Measurements from ENCODE around the gene SLC6A13.

GRCh38 chr12:295132-295531, 32.5 kb upstream of the SLC6A13 start:
- TF ChIP-seq POLR2AphosphoS2 (conservative IDR thresholded peaks at IDR 0.05; ENCODE audit: low read length) (no peak), CHD2 (IDR thresholded peaks at IDR 0.05; ENCODE audit: low read length, partially characterized antibody) (no peak), CEBPB (IDR thresholded peaks at IDR 0.05) (no peak), KDM1A (IDR thresholded peaks at IDR 0.05; ENCODE audit: low read depth) (no peak), CTCF (IDR thresholded peaks at IDR 0.05) (no peak), EP300 (IDR thresholded peaks at IDR 0.05) (no peak), POLR2A (IDR thresholded peaks at IDR 0.05; ENCODE audit: low read length) (no peak), MYC (IDR thresholded peaks at IDR 0.05; ENCODE audit: borderline replicate concordance, low read length) (no peak), JUNB (IDR thresholded peaks at IDR 0.05) (no peak), RAD21 (conservative IDR thresholded peaks at IDR 0.05 in 1 of 2, IDR thresholded peaks at IDR 0.05 in 1 of 2) (no peak), E2F6 (IDR thresholded peaks at IDR 0.05; ENCODE audit: borderline replicate concordance, low read depth) (no peak), SREBF2 (IDR thresholded peaks at IDR 0.05) (no peak)
- TF ChIP-seq, protein P1, sequence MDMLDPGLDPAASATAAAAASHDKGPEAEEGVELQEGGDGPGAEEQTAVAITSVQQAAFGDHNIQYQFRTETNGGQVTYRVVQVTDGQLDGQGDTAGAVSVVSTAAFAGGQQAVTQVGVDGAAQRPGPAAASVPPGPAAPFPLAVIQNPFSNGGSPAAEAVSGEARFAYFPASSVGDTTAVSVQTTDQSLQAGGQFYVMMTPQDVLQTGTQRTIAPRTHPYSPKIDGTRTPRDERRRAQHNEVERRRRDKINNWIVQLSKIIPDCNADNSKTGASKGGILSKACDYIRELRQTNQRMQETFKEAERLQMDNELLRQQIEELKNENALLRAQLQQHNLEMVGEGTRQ (IDR thresholded peaks at IDR 0.05) = no peak
